GM21515 (cell line): ENCODE results near the gene BRD1.
"Not testable (repeated sequence)": the region's sequence is repeated elsewhere in the genome, so short reads cannot be mapped to it uniquely, and the experiment has no call there.

Experiments used
- ATAC-seq: cut with Tn5 transposase; IDR thresholded peaks from one replicate; pipeline ENCODE4 v1.9.1; 2021; ENCODE audit not compliant: unreplicated experiment

The BRD1 gene

DNA sequence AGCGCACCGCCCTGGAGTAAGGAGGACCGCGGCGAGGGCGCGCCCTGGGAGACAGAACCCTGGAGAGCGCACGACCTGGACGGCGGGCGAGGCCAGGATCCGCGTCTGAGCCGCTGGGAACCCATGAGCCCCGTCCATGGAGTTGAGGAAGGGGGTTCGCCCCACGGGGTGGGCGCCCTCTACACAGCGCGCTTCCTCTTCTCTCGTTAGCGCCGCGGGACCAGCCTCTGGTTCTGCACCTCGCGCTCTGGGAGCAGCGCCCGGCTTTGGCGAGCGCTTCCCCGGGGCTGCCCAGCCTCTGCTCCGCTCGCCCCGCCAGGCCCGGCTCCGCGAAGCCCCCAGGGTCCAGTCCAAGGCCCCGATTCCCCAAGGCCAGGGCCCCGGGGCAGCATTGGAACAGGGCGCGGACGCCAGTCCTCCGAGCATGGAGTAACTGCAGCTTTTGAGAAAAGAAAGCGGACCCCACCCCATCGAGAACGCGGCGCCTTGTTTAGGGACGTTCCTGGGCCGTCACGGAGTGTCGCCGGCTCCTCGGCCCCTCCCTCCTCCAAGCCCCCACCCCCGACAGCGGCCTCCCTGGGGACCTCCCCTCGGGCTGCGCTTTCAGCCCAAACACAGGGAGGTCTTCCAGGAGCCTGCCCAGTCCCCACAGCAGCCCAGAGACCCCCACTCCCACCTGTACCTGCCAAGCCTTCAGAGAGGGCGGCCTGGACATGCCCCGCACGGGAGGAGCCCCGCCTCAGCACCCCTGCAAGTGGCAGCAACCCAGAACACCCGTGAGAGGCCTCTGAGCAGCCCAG is 56.2 kb downstream of the BRD1 start:
- ATAC-seq = no peak

DNA sequence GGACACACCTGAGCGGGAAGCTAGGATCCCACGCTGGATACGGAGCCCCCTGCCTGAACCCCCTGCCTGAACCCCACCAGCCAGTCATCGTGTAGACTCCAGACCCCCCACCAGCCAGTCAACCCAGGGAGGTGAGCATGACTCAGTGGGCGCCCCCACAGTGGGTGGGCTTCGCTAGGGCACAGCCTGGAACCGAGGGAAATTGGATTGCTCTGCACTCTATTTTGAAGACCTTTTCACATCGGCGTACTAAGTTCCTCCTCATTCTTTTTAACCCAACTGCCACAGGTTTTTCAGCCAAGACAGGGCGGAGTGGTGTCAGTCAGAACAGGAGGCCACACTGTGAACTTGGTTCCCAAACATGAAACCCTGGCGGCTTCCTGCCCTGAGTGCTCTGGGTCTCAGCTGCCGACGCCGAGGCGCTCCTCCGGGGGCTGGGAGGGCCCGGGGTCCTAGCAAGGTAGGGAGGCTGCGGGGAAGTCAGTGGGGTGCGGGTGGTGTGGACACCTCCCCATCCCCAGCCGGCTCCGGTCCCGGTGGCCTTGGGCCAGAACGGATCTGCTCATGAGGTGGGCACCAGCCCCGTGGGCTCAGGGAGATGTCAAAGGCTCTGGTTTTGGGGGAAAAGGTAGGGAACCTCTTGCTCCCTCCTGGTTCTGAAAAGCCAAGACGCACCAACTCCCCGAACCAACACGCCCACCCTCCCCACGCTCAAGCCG is 57.0 kb downstream of the BRD1 start:
- ATAC-seq = no peak

DNA sequence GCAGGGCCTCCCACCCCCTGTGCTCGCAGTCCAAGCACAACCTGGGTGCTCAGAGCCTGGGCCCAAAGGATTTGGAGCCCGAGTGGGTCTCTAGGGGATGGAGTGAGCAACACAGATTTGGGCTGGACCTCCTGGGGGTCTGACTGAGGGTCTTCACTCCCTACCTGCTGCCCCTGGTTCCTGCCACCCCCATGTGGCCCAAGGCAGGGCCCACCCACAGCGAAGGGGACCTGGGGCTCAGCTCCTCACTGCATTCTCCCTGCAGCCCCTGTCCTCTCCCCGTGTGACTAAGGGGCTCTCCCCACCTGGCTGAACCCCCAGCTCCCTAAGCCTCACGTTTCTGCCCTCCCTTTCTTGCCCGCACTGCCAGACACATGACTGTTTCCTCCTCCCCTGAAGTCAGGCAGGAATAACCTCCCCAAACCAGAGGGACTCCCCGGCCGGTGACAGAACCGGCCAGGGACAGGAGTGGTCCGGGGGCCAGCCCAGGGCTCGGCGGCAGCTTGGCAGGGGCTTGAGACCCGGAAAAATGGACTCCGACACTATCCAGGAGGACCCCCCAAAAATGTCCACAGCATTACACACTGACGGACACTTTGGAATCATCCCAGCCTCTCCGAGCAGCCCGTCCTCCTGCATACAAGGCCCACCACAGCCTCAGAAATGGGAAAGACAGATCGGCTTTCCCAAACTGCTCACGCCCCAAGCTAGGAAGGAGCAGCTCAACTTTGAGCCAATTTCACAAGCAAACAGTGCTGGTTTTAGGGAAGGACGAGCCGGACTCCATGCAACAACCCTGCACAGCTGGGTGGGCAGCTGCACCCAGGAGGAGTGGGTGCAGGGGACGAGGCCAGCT is 57.8 kb downstream of the BRD1 start:
- no peak for ATAC-seq

DNA sequence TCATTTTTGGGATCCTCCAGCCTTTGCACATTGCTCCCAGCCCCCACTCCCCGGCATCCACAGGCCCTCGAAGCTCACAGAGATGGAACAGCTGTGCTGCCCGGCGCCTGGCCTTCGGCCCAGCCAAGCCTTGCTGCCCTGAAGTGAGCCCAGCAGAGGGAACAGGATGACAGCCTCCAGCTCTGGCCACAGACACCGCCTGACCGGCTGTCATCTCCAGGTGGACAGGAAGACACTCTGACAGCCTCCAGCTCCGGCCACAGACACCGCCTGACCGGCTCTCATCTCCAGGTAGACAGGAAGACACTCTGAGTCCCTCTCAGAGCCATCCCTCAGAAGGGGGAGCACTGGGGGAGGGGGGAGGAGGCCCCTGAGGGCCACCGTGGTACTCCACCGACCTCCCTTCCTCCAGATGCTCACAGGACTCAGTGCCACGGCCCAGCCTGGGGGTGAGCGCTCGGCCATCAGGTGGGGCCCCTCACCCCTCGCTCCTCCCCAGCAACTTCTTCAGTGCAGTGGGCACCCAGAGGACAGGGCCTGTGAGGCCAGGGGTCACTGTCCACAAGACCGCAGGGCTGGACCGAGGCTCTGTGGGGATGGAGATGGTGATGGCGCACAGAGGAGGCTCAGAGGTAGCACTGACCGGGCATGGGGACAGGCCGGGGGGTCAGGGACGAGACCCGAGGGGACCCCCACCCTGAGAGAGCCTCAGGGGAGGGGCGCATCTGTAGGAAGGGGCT is 58.6 kb downstream of the BRD1 start:
- ATAC-seq = no peak

DNA sequence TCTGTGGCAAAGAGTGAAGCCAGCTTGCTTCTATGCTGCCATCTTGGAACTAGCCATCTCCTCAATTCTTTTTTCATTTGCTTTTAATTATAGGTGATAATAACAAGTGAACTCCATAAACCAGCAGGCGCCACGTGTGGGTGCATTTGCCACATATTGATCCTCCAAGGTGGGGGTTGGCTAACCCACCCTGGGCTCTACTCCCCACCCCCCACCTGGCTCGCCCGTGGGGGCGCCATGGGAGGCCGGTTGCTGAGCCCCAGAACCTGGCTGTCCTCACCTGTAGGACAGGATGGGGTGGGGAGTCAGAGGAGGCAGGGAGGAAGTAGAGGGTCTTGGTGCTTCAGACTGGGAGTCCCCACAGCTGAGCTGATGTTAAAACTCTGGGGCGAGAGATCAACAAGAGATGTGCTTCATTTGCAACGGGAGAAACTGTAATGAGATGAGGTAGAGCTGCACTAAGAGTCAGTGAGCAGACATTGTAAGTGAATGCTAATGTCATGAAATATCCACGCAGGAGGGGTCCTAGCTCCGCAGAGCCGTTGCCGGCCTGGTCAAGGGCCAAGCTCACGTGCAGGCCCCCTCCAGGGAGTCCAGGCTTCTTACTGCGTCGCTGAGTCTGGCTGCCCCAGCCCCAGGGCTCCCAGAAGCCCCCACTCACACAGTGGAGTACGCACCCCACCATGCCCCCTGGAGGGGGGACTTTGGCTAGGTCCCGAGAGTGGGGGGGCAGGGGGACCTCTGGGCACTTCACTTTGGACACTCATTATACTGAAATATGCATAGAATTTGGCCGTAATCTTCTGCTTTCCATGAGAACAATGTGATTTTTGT is 59.4 kb downstream of the BRD1 start:
- no peak for ATAC-seq

DNA sequence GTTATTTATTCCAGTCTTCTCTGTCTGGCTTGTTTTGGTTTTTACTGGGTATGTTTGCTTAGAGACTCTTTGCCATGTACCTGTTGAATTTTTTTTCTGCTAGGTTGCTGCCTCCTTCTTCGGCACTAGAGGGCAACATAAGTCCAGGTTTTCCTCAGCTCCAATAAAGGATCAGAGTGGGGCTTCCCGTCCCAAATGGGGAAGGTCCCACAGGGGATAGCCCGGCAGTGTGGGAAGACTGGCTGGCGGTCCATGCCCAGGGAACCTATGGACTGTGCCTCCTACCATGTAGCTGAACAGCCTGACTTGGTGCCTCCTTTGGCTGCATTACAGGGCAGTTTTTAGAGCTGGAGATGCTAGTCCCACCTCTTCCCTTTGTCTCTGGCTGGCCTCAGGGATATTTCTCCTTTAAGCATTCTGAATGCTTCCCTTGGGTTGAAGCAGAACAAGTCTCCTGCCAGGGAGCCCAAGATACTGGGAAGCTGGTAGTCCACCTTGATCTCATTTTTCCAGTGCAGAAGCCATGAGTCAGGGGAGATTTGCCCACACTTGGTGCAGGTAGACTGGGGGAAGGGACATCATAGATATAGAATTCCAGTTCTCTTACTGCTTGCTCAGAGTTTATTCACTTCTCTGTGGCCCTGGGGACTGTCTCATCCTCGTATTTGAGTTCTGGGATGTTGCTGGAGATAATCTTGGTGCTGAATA is 60.2 kb downstream of the BRD1 start:
- no peak for ATAC-seq

DNA sequence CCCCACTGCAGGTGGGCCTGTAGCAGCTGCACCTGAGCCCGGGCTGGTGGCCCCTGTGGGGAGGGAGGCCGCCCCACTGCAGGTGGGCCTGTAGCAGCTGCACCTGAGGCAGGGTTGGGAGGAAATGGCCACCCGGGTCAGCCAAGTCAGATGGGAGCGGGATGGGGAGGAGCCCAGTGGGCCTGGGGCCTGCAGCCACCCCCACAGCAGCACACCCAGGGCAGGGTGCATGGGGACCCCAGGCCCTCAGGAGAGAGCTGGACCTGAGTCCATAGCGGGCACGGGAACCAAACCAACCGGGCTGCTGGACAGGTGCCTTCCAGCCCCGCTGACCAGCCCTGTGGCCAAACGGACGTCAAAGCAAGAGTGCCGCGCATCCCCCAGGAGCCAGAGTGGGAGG is 61.7 kb downstream of the BRD1 start:
- no peak for ATAC-seq

DNA sequence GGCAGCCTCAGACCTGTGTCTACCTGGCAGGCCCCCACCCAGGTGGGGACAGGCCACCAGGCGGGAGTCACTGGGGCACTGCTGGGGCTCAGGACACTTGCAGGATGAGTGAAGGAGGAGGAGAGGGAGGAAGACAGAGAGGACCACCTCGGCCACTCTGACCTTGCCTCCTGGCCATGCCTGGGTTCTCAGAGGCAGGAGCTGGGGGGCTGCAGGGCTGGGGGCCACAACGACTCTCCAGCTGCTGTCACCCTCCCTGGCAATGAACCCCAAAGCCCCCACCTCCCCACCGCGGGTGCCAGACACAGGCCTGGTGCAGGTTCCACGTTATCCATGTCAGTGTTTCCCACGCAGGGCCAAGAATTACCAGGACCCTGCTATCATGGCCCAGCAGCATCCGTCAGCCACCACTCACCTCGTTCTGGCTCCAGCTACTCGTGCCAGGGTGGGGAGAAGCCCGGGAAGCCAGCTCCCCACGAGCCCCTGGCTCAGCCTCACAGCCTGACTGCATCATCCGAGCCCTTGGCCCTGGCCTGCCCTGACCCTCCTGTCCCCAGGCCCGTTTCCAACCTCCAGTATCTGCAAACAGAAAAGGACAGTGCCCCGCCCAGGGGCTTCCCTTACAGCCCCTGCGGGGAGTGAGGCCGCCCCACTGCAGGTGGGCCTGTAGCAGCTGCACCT is 62.4 kb downstream of the BRD1 start:
- ATAC-seq = no peak

DNA sequence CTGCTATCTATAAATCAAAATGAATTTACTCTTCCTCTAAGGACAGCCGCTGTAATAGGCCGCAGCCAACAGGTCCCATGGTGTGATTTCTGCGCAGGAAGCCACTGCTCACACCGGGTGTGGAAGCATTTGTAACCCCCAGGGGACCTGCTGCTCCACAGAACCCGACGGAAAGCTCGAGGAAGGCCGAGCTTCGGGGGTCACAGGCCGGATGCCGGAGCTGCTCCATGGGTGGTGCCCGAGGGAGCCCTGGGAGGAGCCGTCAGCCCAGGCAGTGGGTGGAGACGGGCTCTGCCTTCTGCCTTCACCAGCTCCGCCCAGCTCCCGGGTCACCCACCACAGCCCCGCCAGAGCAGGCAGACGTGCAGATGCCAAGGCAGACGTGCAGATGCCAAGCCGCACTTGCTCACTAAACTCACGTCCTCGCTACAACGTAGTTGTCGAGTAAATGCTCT is 63.5 kb downstream of the BRD1 start:
- no peak for ATAC-seq

DNA sequence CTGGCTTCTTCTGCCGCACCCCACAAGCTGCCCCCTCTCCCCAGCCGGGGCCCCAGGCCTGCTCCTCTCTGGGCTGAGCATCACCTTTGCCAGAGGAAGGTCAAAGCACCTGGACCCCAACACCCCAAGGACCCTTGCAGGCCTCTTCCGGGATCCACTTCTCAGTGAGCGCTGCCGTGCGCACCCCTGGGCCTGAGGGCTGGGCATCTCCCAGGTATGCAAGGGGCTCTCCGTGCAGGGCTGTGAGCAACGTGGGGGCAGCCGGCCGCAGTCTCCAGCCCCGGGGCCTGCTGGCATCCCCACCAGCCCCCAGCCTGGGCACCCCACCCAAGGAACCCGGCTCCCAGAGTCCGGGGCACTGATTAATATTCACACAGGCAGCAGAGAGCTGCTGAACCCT is 64.0 kb downstream of the BRD1 start:
- ATAC-seq = no peak

DNA sequence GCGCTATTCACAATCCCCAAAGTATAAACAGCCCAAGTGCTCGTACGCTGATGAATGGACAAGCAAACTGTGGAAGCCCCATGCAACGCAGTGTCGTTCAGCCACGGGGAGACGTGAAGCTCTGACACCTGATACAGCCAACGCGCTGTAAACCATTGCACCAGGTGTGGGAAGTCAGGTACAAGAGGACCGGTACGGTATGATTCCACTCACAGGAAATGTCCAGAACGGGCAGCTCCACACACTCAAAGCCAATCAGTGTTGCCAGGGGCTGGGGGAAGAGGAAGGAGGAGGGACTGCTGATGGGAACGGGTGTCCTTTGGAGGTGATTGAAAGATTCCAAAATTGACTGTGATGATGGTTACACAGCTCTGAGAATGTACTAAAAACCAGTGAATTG is 64.5 kb downstream of the BRD1 start:
- no peak for ATAC-seq

DNA sequence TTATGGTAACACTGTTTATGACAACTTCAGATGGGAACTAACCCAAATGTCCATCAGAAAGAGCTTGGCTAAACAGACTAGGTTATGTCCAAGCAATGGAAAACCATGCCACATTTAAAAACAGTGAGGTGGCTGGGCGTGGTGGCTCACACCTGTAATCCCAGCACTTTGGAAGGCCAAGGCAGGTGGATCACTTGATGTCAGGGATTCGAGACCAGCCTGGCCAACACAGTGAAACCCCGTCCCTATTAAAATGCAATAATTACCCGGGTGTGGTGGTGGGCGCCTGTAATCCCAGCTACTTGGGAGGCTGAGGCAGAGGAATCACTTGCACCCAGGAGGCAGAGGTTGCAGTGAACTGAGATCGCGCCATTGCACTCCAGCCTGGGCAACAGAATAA is 65.1 kb downstream of the BRD1 start:
- not testable (repeated sequence) for ATAC-seq

DNA sequence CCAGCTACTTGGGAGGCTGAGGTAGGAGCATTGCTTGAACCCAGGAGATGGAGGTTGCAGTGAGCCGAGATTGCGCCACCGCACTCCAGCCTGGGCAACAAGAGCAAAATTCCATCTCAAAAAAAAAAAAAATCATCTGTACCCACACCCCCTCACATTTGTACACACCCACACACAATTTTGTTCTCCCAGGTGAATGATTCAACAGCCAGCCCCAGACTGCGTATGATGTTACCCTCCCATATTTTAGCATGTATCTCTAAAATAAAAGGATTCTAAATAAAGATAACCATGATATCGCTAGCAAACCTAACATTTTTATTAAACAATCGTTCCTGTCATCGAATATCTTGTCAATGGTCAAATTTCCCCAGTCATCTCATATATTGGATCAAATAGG is 65.8 kb downstream of the BRD1 start:
- ATAC-seq = no peak

DNA sequence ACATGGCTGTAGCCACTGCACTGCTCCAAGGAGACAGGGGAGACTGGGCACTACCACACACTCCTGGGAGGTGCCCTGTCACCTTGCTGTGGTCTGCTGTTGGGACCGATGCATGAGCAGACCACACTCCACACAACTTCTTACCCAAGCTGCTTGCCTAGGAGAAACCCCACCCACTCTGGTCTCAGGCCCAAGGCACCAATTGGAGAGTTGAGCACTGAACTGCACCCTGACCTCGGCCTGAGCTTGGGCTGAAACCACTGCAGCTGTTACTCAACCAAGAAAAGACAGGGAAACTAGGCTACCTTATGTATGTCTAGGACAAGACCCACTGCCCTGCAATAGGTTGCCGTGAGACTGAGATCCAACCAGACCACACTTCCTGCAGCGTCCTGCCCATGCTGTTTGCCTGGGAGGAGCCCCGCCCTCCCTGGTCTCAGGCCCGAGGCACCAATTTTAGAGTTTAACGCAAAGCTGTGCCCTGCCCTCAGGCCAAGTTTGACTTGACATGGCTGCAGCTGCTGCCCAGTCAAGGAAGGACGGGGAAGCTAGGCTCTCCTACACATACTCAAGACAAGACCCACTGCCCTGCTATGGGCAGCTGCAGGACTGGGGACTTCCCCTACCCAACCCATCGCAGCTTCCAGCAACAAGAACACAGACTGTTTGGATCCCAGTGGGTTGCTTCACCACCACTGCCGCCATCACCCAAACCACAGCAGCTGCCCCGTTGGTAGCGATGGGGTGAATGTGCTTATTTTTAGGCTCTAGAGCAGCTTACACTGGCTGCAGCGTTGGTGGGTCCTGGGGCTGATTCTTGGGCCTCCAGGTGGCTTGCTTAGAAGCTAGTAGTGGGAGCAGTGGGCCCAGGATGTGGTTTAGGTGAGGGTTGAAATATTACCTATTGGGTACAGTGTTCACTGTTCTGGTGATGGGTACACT is 66.8 kb downstream of the BRD1 start:
- peak; percentile 58 for ATAC-seq

DNA sequence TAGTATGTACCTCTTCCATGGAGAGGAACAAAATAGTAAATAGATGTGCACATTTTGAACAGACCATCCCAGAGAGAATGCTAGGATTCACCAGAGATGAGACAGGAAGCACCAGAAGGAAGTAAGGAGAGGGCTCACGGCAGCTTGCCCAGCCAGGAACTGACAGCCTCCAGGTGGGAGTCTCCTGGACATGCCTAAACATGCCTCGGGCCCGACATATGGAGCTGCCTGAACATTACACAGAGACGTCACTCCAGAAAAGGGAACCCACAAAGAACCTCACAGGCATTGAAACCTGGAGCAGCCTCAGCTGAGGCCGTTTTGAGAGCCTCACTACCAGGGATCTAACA is 67.4 kb downstream of the BRD1 start:
- ATAC-seq = peak; percentile 9

DNA sequence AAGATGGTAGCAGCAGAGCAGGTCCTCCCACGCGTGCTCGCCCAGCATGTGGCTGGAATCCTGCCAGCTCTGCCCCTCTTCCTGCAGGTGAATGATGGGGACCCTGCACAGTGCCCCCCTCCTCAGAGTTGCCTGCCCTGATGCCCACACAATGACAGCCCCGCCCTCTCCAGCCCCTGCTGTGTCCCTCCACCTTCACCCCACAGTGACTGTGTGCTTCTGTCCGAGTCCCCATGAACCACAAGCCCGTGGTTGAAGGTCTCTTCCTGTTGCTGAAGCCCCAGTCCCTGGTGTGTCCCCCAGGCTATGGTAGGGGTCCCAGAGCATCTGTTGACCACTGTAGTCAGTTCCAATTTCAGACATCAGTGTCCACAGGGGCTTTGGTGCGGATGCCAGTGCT is 71.0 kb downstream of the BRD1 start:
- no peak for ATAC-seq

DNA sequence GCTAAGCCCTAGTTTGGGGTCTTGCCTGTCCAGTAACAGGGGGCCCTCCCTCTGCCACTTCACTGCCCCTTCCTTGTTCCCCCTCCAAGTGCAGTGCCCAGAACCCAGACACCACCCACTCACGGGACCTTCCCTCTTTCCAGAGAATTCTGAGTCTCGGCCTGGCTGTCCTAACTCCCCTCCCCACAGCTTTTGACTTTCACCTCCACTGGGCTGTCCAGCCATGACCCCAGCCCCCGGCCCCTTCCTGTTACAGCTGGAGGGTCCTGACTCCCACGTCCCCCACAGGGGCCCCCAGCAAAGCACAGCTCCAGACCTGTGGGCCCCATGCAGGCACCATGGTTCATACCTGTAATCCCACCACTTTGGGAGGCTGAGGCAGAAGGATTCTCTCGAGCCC is 71.5 kb downstream of the BRD1 start:
- no peak for ATAC-seq

DNA sequence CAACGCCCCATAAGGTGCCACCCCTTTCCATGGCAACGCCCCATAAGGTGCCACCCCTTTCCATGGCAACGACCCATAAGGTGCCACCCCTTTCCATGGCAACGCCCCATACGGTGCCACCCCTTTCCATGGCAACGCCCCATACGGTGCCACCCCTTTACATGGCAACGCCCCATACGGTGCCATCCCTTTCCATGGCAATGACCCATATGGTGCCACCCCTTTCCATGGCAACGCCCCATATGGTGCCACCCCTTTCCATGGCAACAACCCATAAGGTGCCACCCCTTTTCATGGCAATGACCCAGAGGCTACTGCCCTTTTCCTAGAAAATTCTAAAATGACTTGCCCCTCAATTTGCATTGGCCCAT is 72.1 kb downstream of the BRD1 start:
- no peak for ATAC-seq
